ENCODE data around the gene CDKAL1. TPM values are rescaled to one million over a fixed set of nuclear protein-coding genes. Genes with fewer than 3 reads are reported as not detected.

Gene CDKAL1
- total and polyA plus RNA-seq, 2 of the 13 experiments (the other 11 are each of a cell fraction or from before 2014, with no cell fraction given) = 9.5 to 27.7 TPM

- peak; percentile 92 for TF ChIP-seq HOMEZ (CRISPR knock-in tag; IDR thresholded peaks at IDR 0.05; ENCODE audit: low read depth)
- TF ChIP-seq NCOA1 (CRISPR knock-in tag; IDR thresholded peaks at IDR 0.05) = peak; percentile 70; the same call in 1 of the 2 replicates
- no peak for TF ChIP-seq ZNF672 (CRISPR knock-in tag; IDR thresholded peaks at IDR 0.05)
- no peak for TF ChIP-seq RBM39 (IDR thresholded peaks at IDR 0.05; ENCODE audit: low read depth, low read length, poor library complexity, severe bottlenecking)
- no peak for TF ChIP-seq ZNF367 (CRISPR knock-in tag; IDR thresholded peaks at IDR 0.05; ENCODE audit: borderline replicate concordance)
- TF ChIP-seq SRSF9 (IDR thresholded peaks at IDR 0.05; ENCODE audit: borderline replicate concordance, insufficient read depth, low read depth, low read length, poor library complexity, severe bottlenecking) = no peak
- TF ChIP-seq KLF11 (CRISPR knock-in tag; IDR thresholded peaks at IDR 0.05) = 0 out of 2 replicates have a peak, but pooled peaks have one; percentile 29
- peak; percentile 66; the same call in 1 of the 2 replicates for TF ChIP-seq FOSL1 (CRISPR knock-in tag; IDR thresholded peaks at IDR 0.05; ENCODE audit: borderline replicate concordance)
- TF ChIP-seq SAP130 (CRISPR knock-in tag; IDR thresholded peaks at IDR 0.05; ENCODE audit: low read depth) = peak; percentile 85
- TF ChIP-seq PTBP1 (IDR thresholded peaks at IDR 0.05; ENCODE audit: low read depth, low read length, poor library complexity, severe bottlenecking) = no peak
- TF ChIP-seq SYNCRIP (IDR thresholded peaks at IDR 0.05; ENCODE audit: insufficient read depth, low read depth, low read length) = no peak
- no peak for TF ChIP-seq ZNF3 (CRISPR knock-in tag; IDR thresholded peaks at IDR 0.05)
- no peak for TF ChIP-seq BATF2 (CRISPR knock-in tag; IDR thresholded peaks at IDR 0.05)
Observed at GRCh38 chr6:20630617-20631548, 96.6 kb downstream of the CDKAL1 start (continued).
